IMR-90 (cell line): ENCODE results near the gene CD34. TPM values are rescaled to one million over a fixed set of nuclear protein-coding genes. Genes with fewer than 3 reads are reported as not detected.

Source experiments
- ATAC-seq: fragments of 200-7000 bp; cut with Tn5 transposase; 2 replicates; pipeline ENCODE4 v1.9.1; 2020; ENCODE audit warnings: low read depth, mild to moderate bottlenecking, moderate library complexity
- BruUV-seq: library from RNA; stranded (reverse); fragments of 400-500 nt; replicated peaks from 2 replicates; lab custom pipeline; 2021; lab: Mats Ljungman, UMichigan
- CTCF ChIA-PET: fragments of 300-600 bp; formaldehyde crosslinking; extraction: SDS; loops from one replicate; lab custom pipeline; 2021; ENCODE audit warnings: antibody characterized with exemption; lab: Yijun Ruan, JAX
- POLR2A ChIA-PET: fragments of 300-600 bp; sonication (Branson Sonifier 250); formaldehyde crosslinking; loops from one replicate; lab custom pipeline; 2022; ENCODE audit warnings: antibody characterized with exemption; ENCODE audit not compliant: unreplicated experiment; lab: Charles Lee
- DNase-seq: peaks from one replicate; pipeline ENCODE4 v3.0.0; 2013
- H2AFZ ChIP-seq: replicated peaks from 2 replicates; pipeline ENCODE3; 2013; ENCODE audit warnings: low read length, mild to moderate bottlenecking; ENCODE audit not compliant: poor library complexity
- H2AK5ac ChIP-seq: 2 replicates; pipeline ENCODE4 v1.6.1; 2013; ENCODE audit warnings: low read depth, low read length, inconsistent platforms
- H2AK9ac ChIP-seq: replicated peaks from 2 replicates; pipeline ENCODE3; 2013; ENCODE audit warnings: mild to moderate bottlenecking, low read depth, low read length, moderate library complexity; ENCODE audit not compliant: poor library complexity
- H2BK120ac ChIP-seq: 2 replicates; pipeline ENCODE4 v1.6.1; 2013; ENCODE audit warnings: low read depth, low read length, inconsistent platforms
- H2BK15ac ChIP-seq: 3 replicates; pipeline ENCODE4 v1.6.1; 2013; ENCODE audit warnings: low read depth, low read length, inconsistent platforms
- H2BK20ac ChIP-seq: 2 replicates; pipeline ENCODE4 v1.6.1; 2013; ENCODE audit warnings: low read depth, mild to moderate bottlenecking, inconsistent platforms, low read length, moderate library complexity
- H2BK5ac ChIP-seq: 2 replicates; pipeline ENCODE4 v1.6.1; 2013; ENCODE audit warnings: mild to moderate bottlenecking, low read depth, low read length, inconsistent platforms; ENCODE audit not compliant: poor library complexity, severe bottlenecking
- H3K14ac ChIP-seq: replicated peaks from 2 replicates; pipeline ENCODE4 v1.6.1; 2013; ENCODE audit warnings: low read depth, low read length, inconsistent platforms
- H3K18ac ChIP-seq: 2 replicates; pipeline ENCODE4 v1.6.1; 2013; ENCODE audit warnings: low read depth, low read length, control low read depth
- H3K23ac ChIP-seq: 2 replicates; pipeline ENCODE4 v1.6.1; 2013; ENCODE audit warnings: low read depth, low read length, inconsistent platforms
- H3K27ac ChIP-seq: 2 replicates; pipeline ENCODE4 v1.5.1; 2013; ENCODE audit warnings: mild to moderate bottlenecking, control low read depth, low read length; ENCODE audit not compliant: insufficient read depth
- H3K27me3 ChIP-seq: 2 replicates; pipeline ENCODE4 v1.6.1; 2013; ENCODE audit warnings: low read length; ENCODE audit not compliant: control insufficient read depth, insufficient read depth
- H3K36me3 ChIP-seq: 2 replicates; pipeline ENCODE4 v1.6.1; 2013; ENCODE audit warnings: low read length, mixed read lengths; ENCODE audit not compliant: control insufficient read depth, insufficient read depth
- H3K4ac ChIP-seq: 2 replicates; pipeline ENCODE4 v1.6.1; 2013; ENCODE audit warnings: low read depth, low read length, inconsistent platforms
- H3K4me1 ChIP-seq: 2 replicates; pipeline ENCODE4 v1.6.1; 2013; ENCODE audit warnings: low read length, mixed read lengths; ENCODE audit not compliant: control insufficient read depth, insufficient read depth
- H3K4me2 ChIP-seq: 2 replicates; pipeline ENCODE4 v1.6.1; 2013; ENCODE audit warnings: low read depth, mild to moderate bottlenecking, control low read depth, low read length, moderate library complexity
- H3K4me3 ChIP-seq: 2 replicates; pipeline ENCODE4 v1.5.1; 2013; ENCODE audit warnings: low read depth, mild to moderate bottlenecking, control low read depth, low read length, moderate library complexity; ENCODE audit not compliant: insufficient read depth
- H3K56ac ChIP-seq: 2 replicates; pipeline ENCODE4 v1.6.1; 2013; ENCODE audit warnings: low read length, inconsistent platforms; ENCODE audit not compliant: insufficient read depth; ENCODE audit errors: extremely low read depth
- H3K79me1 ChIP-seq, 2 experiments: 2 replicates each; pipeline ENCODE4 v1.6.1; 2013; ENCODE audit warnings: low read length in 2 of 2, inconsistent platforms in 1 of 2, low read depth in 1 of 2
- H3K9ac ChIP-seq: 2 replicates; pipeline ENCODE4 v1.6.1; 2013; ENCODE audit warnings: low read depth, low read length, control low read depth
- H3K9me1 ChIP-seq: 2 replicates; pipeline ENCODE4 v1.6.1; 2013; ENCODE audit warnings: low read length, inconsistent platforms; ENCODE audit not compliant: insufficient read depth
- H3K9me3 ChIP-seq: 2 replicates; pipeline ENCODE4 v1.6.1; 2013; ENCODE audit warnings: low read length; ENCODE audit not compliant: control insufficient read depth, insufficient read depth
- H4K20me1 ChIP-seq: 2 replicates; pipeline ENCODE4 v1.6.1; 2013; ENCODE audit warnings: low read length, inconsistent platforms; ENCODE audit not compliant: insufficient read depth
- H4K5ac ChIP-seq: 2 replicates; pipeline ENCODE4 v1.6.1; 2013; ENCODE audit warnings: mild to moderate bottlenecking, low read depth, low read length, control low read depth
- H4K8ac ChIP-seq, 2 experiments: 2 replicates each; pipeline ENCODE4 v1.6.1; 2013; ENCODE audit warnings: low read depth in 2 of 2, low read length in 2 of 2, control low read depth in 1 of 2, inconsistent platforms in 1 of 2
- H4K91ac ChIP-seq: 2 replicates; pipeline ENCODE4 v1.6.1; 2013; ENCODE audit warnings: low read depth, low read length, inconsistent platforms; ENCODE audit not compliant: insufficient read depth
- BHLHE40 ChIP-seq: fragments of 150-350 bp; IDR thresholded peaks from 2 replicates; pipeline ENCODE4 v1.6.1; 2016; ENCODE audit warnings: mild to moderate bottlenecking, low read depth, low read length
- CEBPB ChIP-seq: IDR thresholded peaks from 2 replicates; pipeline ENCODE4 v1.6.1; 2012; ENCODE audit warnings: low read depth, low read length, improper control_type of control experiment
- CHD1 ChIP-seq: IDR thresholded peaks from 2 replicates; pipeline ENCODE4 v1.6.1; 2012; ENCODE audit warnings: low read depth, low read length, improper control_type of control experiment
- ELK1 ChIP-seq: fragments of 150-350 bp; IDR thresholded peaks from 2 replicates; pipeline ENCODE4 v1.6.1; 2016; ENCODE audit warnings: low read depth, mild to moderate bottlenecking, low read length, moderate library complexity, borderline replicate concordance
- FOS ChIP-seq: fragments of 150-350 bp; IDR thresholded peaks from 2 replicates; pipeline ENCODE4 v1.6.1; 2016; ENCODE audit warnings: low read depth, low read length
- MAFK ChIP-seq: IDR thresholded peaks from 2 replicates; pipeline ENCODE4 v1.6.1; 2012; ENCODE audit warnings: low read depth, low read length, improper control_type of control experiment
- MAZ ChIP-seq: IDR thresholded peaks from 2 replicates; pipeline ENCODE4 v1.6.1; 2012; ENCODE audit warnings: low read depth, mild to moderate bottlenecking, low read length, improper control_type of control experiment, moderate library complexity, borderline replicate concordance
- MXI1 ChIP-seq: IDR thresholded peaks from 2 replicates; pipeline ENCODE4 v1.6.1; 2012; ENCODE audit warnings: low read depth, mild to moderate bottlenecking, low read length, moderate library complexity, borderline replicate concordance
- NFE2L2 ChIP-seq: fragments of 150-350 bp; IDR thresholded peaks from 2 replicates; pipeline ENCODE4 v1.6.1; 2016; ENCODE audit warnings: low read depth, mild to moderate bottlenecking, low read length
- POLR2A ChIP-seq: IDR thresholded peaks from 2 replicates; pipeline ENCODE4 v1.6.1; 2012; ENCODE audit warnings: mild to moderate bottlenecking, low read depth, low read length
- RAD21 ChIP-seq: IDR thresholded peaks from 2 replicates; pipeline ENCODE4 v1.6.1; 2012; ENCODE audit warnings: low read length, improper control_type of control experiment
- RCOR1 ChIP-seq: IDR thresholded peaks from 2 replicates; pipeline ENCODE4 v1.6.1; 2012; ENCODE audit warnings: mild to moderate bottlenecking, low read length, improper control_type of control experiment; ENCODE audit not compliant: insufficient replicate concordance
- RFX5 ChIP-seq: IDR thresholded peaks from 2 replicates; pipeline ENCODE4 v1.8.0; 2012; ENCODE audit warnings: low read depth, mild to moderate bottlenecking, low read length, moderate library complexity
- SMC3 ChIP-seq: fragments of 150-350 bp; IDR thresholded peaks from 2 replicates; pipeline ENCODE4 v1.6.1; 2016; ENCODE audit warnings: low read depth, mild to moderate bottlenecking, antibody characterized with exemption, low read length, moderate library complexity
- WGBS, 2 experiments: methylation state at CpG; one replicate each; pipeline versions ENCODE4 v1.1.5 to v1.1.7; 2013; ENCODE audit warnings: missing lambda C conversion rate in 2 of 2; ENCODE audit not compliant: insufficient read length in 1 of 2; ENCODE audit errors: extremely low coverage in 2 of 2; 5-methylcytosine and 5-hydroxymethylcytosine counted together
- dilution Hi-C: fragments of 300-500 bp; cut with HindIII; formaldehyde crosslinking; loops from one replicate; pipeline ENCODE4 v1.14.3; 2018; ENCODE audit warnings: low sequenced_read_pairs; ENCODE audit not compliant: unreplicated experiment
- in situ Hi-C: fragments of 300-500 bp; cut with MboI; formaldehyde crosslinking; loops from 3 replicates; pipeline ENCODE4 v1.14.3; 2019; ENCODE audit warnings: low sequenced_read_pairs, inconsistent platforms, mixed read lengths
- intact Hi-C: fragments of 100-400 bp; cut with micrococcal nuclease; formaldehyde crosslinking; loops from 2 replicates; pipeline ENCODE4 v1.10.0; 2022
- polyA plus RNA-seq, 3 experiments: library from polyadenylated mRNA; depleted of rRNA; stranded (reverse); fragments of >200 nt; gene quantifications; 2 replicates each; pipeline ENCODE4 v1.2.3, GENCODE V29; 2012; ENCODE audit warnings: low replicate concordance in 1 of 3
- total RNA-seq: library from RNA; depleted of rRNA; stranded (reverse); fragments of >200 nt; gene quantifications from 2 replicates; pipeline ENCODE4 v1.2.3, GENCODE V29; 2012
- TF ChIP-seq, protein P1 (sequence below): fragments of 150-350 bp; IDR thresholded peaks from 2 replicates; pipeline ENCODE4 v1.6.1; 2017; ENCODE audit warnings: mild to moderate bottlenecking, antibody characterized with exemption, low read length, low read depth
- TF ChIP-seq, protein P2 (sequence below): conservative IDR thresholded peaks from 2 replicates; pipeline ENCODE4 v1.5.1; 2012; ENCODE audit warnings: mild to moderate bottlenecking, low read depth, low read length, improper control_type of control experiment

The CD34 gene
- total and polyA plus RNA-seq, 2 of the 4 experiments (the other 2 are of a cell fraction) = 0.14 TPM; not detected in 1

- Histone ChIP-seq H2BK120ac (no peak overlapping the region), H3K9ac (no peak overlapping the region), H3K56ac (no peak overlapping the region), H2BK5ac (no peak overlapping the region), H3K4me2 (no peak overlapping the region), H3K79me1 (no peaks in the 10 kb centered on the region), H2AK9ac (no peak overlapping the region), H2AK5ac (no peak overlapping the region), H3K23ac (no peak overlapping the region), H3K4me3 (no peak overlapping the region), H3K36me3 (no peaks in the 10 kb centered on the region), H3K4ac (no peak overlapping the region), H4K91ac (no peak overlapping the region), H4K8ac (no peak overlapping the region), H2BK15ac (no peak overlapping the region), H3K14ac (no peak overlapping the region), H2AFZ (no peak overlapping the region), H2BK20ac (no peak overlapping the region), H3K9me1 (no peaks in the 10 kb centered on the region), H3K18ac (no peak overlapping the region), H4K20me1 (no peaks in the 10 kb centered on the region), H3K27ac (no peak overlapping the region), H4K5ac (no peak overlapping the region), H3K4me1 (no peaks in the 10 kb centered on the region), H3K9me3 (no peaks in the 10 kb centered on the region), H3K27me3 (peaks cover 31% of the 10 kb centered on the region)
- BruUV-seq = no TSS peak
- DNase-seq (no peak), ATAC-seq (no peak)
- whole genome bisulfite sequencing, 2 experiments = no CpG with 5 or more reads among the region's 2 CpGs
- dilution Hi-C loops (no loop called here), in situ Hi-C loops (no loop called here), intact Hi-C loops (no loop called here)
- POLR2A ChIA-PET = no interaction called here
- CTCF ChIA-PET = interaction anchor here (1.1 to 1.8 kb wide), 2 partner anchors 12 to 44 kb away, joined by 3 to 4 read pairs; no protein-coding TSS in a partner anchor
- TF ChIP-seq CEBPB (no peak), POLR2A (no peak), RCOR1 (no peak), MXI1 (no peak), NFE2L2 (no peak), SMC3 (no peak), MAFK (no peak), RAD21 (no peak), CHD1 (no peak), RFX5 (no peak), FOS (no peak), ELK1 (no peak), BHLHE40 (no peak), MAZ (no peak)
- TF ChIP-seq, protein P1, sequence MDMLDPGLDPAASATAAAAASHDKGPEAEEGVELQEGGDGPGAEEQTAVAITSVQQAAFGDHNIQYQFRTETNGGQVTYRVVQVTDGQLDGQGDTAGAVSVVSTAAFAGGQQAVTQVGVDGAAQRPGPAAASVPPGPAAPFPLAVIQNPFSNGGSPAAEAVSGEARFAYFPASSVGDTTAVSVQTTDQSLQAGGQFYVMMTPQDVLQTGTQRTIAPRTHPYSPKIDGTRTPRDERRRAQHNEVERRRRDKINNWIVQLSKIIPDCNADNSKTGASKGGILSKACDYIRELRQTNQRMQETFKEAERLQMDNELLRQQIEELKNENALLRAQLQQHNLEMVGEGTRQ = no peak
- TF ChIP-seq, protein P2, sequence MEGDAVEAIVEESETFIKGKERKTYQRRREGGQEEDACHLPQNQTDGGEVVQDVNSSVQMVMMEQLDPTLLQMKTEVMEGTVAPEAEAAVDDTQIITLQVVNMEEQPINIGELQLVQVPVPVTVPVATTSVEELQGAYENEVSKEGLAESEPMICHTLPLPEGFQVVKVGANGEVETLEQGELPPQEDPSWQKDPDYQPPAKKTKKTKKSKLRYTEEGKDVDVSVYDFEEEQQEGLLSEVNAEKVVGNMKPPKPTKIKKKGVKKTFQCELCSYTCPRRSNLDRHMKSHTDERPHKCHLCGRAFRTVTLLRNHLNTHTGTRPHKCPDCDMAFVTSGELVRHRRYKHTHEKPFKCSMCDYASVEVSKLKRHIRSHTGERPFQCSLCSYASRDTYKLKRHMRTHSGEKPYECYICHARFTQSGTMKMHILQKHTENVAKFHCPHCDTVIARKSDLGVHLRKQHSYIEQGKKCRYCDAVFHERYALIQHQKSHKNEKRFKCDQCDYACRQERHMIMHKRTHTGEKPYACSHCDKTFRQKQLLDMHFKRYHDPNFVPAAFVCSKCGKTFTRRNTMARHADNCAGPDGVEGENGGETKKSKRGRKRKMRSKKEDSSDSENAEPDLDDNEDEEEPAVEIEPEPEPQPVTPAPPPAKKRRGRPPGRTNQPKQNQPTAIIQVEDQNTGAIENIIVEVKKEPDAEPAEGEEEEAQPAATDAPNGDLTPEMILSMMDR = no peak
These were observed 8.7 kb upstream of the CD34 start for GRCh38 chr1:207919523-207920170.
